NCI-H1092 treated with DMSO at 0.1 percent for 48 hours (cell line): ENCODE data around the gene FABP1.

Experiments
- DNase-seq: peaks from one replicate; lab custom pipeline; 2025; lab: John Stamatoyannopoulos, UW

Gene FABP1

GRCh38 chr2:88115825-88116518 lies 11.9 kb downstream of the FABP1 start:
- DNase-seq, result no peak

- DNase-seq, result no peak
Observed at GRCh38 chr2:88114889-88115288, 13.0 kb downstream of the FABP1 start.

GRCh38 chr2:88113069-88113468 lies 14.8 kb downstream of the FABP1 start:
- DNase-seq, result no peak

GRCh38 chr2:88110830-88111229 lies 17.0 kb downstream of the FABP1 start:
- no peak for DNase-seq

- no peak for DNase-seq
Observed at GRCh38 chr2:88108796-88109195, 19.1 kb downstream of the FABP1 start.

GRCh38 chr2:88100489-88100858 lies 27.4 kb downstream of the FABP1 start:
- no peak for DNase-seq

GRCh38 chr2:88099798-88100488 lies 27.9 kb downstream of the FABP1 start:
- no peak for DNase-seq

- DNase-seq, result no peak
Observed at GRCh38 chr2:88098558-88098900, 29.3 kb downstream of the FABP1 start.

- no peak for DNase-seq
Observed at GRCh38 chr2:88097891-88098557, 29.8 kb downstream of the FABP1 start.

- no peak for DNase-seq
Observed at GRCh38 chr2:88097192-88097591, 30.7 kb downstream of the FABP1 start.

GRCh38 chr2:88096708-88097107 lies 31.2 kb downstream of the FABP1 start:
- no peak for DNase-seq

- DNase-seq, result no peak
Observed at GRCh38 chr2:88095022-88095421, 32.8 kb downstream of the FABP1 start.

- DNase-seq, result no peak
Observed at GRCh38 chr2:88092773-88093172, 35.1 kb downstream of the FABP1 start.

GRCh38 chr2:88091943-88092342 lies 35.9 kb downstream of the FABP1 start:
- no peak for DNase-seq

- no peak for DNase-seq
Observed at GRCh38 chr2:88090446-88091283, 37.2 kb downstream of the FABP1 start.

- DNase-seq, result no peak
Observed at GRCh38 chr2:88088999-88089398, 38.9 kb downstream of the FABP1 start.

GRCh38 chr2:88087763-88088162 lies 40.1 kb downstream of the FABP1 start:
- no peak for DNase-seq

- no peak for DNase-seq
Observed at GRCh38 chr2:88087073-88087472, 40.8 kb downstream of the FABP1 start.

GRCh38 chr2:88086401-88086800 lies 41.5 kb downstream of the FABP1 start:
- no peak for DNase-seq

- no peak for DNase-seq
Observed at GRCh38 chr2:88085602-88086001, 42.3 kb downstream of the FABP1 start.

GRCh38 chr2:88085099-88085498 lies 42.8 kb downstream of the FABP1 start:
- DNase-seq, result no peak

- DNase-seq, result no peak
Observed at GRCh38 chr2:88082781-88083180, 45.1 kb downstream of the FABP1 start.
